ENCODE measurements around the gene RDH13.

GRCh38 chr19:55096061-55096701 lies 33.2 kb upstream of the RDH13 start:
- TF ChIP-seq FOXK2 (IDR thresholded peaks at IDR 0.05) (no peak), POLR2A (IDR thresholded peaks at IDR 0.05; ENCODE audit: low read depth, low read length) (no peak), ZNF274 (IDR thresholded peaks at IDR 0.05; ENCODE audit: insufficient read depth, insufficient read length) (no peak), CTCF (IDR thresholded peaks at IDR 0.05 in 2 of 3, conservative IDR thresholded peaks at IDR 0.05 in 1 of 3; ENCODE audit: control insufficient read depth in 2 of 3, extremely low read depth in 1 of 3, insufficient read depth in 1 of 3, low read depth in 3 of 3, low read length in 3 of 3) (no peak), GABPA (IDR thresholded peaks at IDR 0.05; ENCODE audit: low read depth) (no peak), EZH2 (IDR thresholded peaks at IDR 0.05; ENCODE audit: borderline replicate concordance, control insufficient read depth, low read depth, low read length) (no peak), POLR2AphosphoS5 (IDR thresholded peaks at IDR 0.05; ENCODE audit: low read length) (no peak), CHD1 (IDR thresholded peaks at IDR 0.05; ENCODE audit: low read depth, low read length) (no peak), CREB1 (IDR thresholded peaks at IDR 0.05; ENCODE audit: low read depth) (no peak), RAD21 (IDR thresholded peaks at IDR 0.05; ENCODE audit: insufficient read depth, low read depth, low read length) (no peak), SREBF2 (IDR thresholded peaks at IDR 0.05; ENCODE audit: low read length) (no peak)

Measured in GM12878 (cell line).